K562 (cell line): ENCODE measurements around the gene LIPM. TPM values are rescaled to one million over a fixed set of nuclear protein-coding genes. Genes with fewer than 3 reads are reported as not detected.

Experiments used
- polyA plus RNA-seq, 8 experiments: library from polyadenylated mRNA; depleted of rRNA in 4 of 8; stranded (reverse) in 5 of 8; unstranded in 3 of 8; fragments of >200 nt; fragmentation: Nextera tagmentation in 2 of 8; fragmentation: Illumina TruSeq in 1 of 8; extraction: Ambion mirVana in 2 of 8; extraction: Trizol in 1 of 8; gene quantifications; 2 replicates each; pipeline versions ENCODE4 v1.2.1 to v1.2.3, GENCODE V29; 2011 to 2014; ENCODE audit warnings: inconsistent platforms in 1 of 8, missing spikeins in 1 of 8
- total RNA-seq, 7 experiments: library from RNA; depleted of rRNA in 6 of 7; stranded (reverse); fragments of >200 nt in 6 of 7; fragmentation: Illumina TruSeq in 2 of 7; extraction: Trizol in 2 of 7; gene quantifications; 2 replicates each; pipeline versions ENCODE4 v1.2.1 to v1.2.3, GENCODE V29; 2011 to 2021; ENCODE audit warnings: low replicate concordance in 1 of 7

Gene LIPM
- total and polyA plus RNA-seq, 9 of the 15 experiments (the other 6 are each of a cell fraction or from before 2014, with no cell fraction given), result not detected

Other genes with a start within 250 kb of the LIPM start
Only the 7 nearest of the 9 such genes appear.
- not detected in 2 replicates for gene LIPF, start 138.3 kb upstream of the LIPM start, total RNA-seq (2014; rRNA removed)
- not detected in 2 replicates for gene LIPF, start 138.3 kb upstream of the LIPM start, total RNA-seq (2014; rRNA removed; fragmentation: Illumina TruSeq; extraction: Trizol)
- gene LIPF, start 138.3 kb upstream of the LIPM start, total RNA-seq (2015; rRNA removed; fragmentation: Illumina TruSeq; extraction: Trizol), result not detected in 2 replicates
- not detected in 2 replicates for gene LIPF, start 138.3 kb upstream of the LIPM start, total RNA-seq (2021)
- not detected in 2 replicates for gene LIPF, start 138.3 kb upstream of the LIPM start, polyA plus RNA-seq (2011; rRNA removed)
- gene LIPF, start 138.3 kb upstream of the LIPM start, polyA plus RNA-seq (2014; fragmentation: Illumina TruSeq; extraction: Trizol), result not detected in 2 replicates
- gene LIPF, start 138.3 kb upstream of the LIPM start, polyA plus RNA-seq (2014; fragmentation: Nextera tagmentation; extraction: Ambion mirVana), result not detected
- gene LIPF, start 138.3 kb upstream of the LIPM start, polyA plus RNA-seq (2014; rRNA removed), result not detected in 2 replicates
- not detected in 2 replicates for gene LIPK, start 96.5 kb upstream of the LIPM start, total RNA-seq (2014; rRNA removed)
- not detected in 2 replicates for gene LIPK, start 96.5 kb upstream of the LIPM start, total RNA-seq (2014; rRNA removed; fragmentation: Illumina TruSeq; extraction: Trizol)
- not detected in 2 replicates for gene LIPK, start 96.5 kb upstream of the LIPM start, total RNA-seq (2015; rRNA removed; fragmentation: Illumina TruSeq; extraction: Trizol)
- gene LIPK, start 96.5 kb upstream of the LIPM start, total RNA-seq (2021), result not detected in 2 replicates
- gene LIPK, start 96.5 kb upstream of the LIPM start, polyA plus RNA-seq (2011; rRNA removed), result not detected in 2 replicates
- gene LIPK, start 96.5 kb upstream of the LIPM start, polyA plus RNA-seq (2014; fragmentation: Illumina TruSeq; extraction: Trizol), result not detected in 2 replicates
- not detected for gene LIPK, start 96.5 kb upstream of the LIPM start, polyA plus RNA-seq (2014; fragmentation: Nextera tagmentation; extraction: Ambion mirVana)
- gene LIPK, start 96.5 kb upstream of the LIPM start, polyA plus RNA-seq (2014; rRNA removed), result not detected in 2 replicates
- gene LIPN, start 42.7 kb upstream of the LIPM start, total RNA-seq (2014; rRNA removed), result not detected in 2 replicates
- gene LIPN, start 42.7 kb upstream of the LIPM start, total RNA-seq (2014; rRNA removed; fragmentation: Illumina TruSeq; extraction: Trizol), result not detected in 2 replicates
- not detected in 2 replicates for gene LIPN, start 42.7 kb upstream of the LIPM start, total RNA-seq (2015; rRNA removed; fragmentation: Illumina TruSeq; extraction: Trizol)
- not detected in 2 replicates for gene LIPN, start 42.7 kb upstream of the LIPM start, total RNA-seq (2021)
- gene LIPN, start 42.7 kb upstream of the LIPM start, polyA plus RNA-seq (2011; rRNA removed), result not detected in 2 replicates
- not detected in 2 replicates for gene LIPN, start 42.7 kb upstream of the LIPM start, polyA plus RNA-seq (2014; fragmentation: Illumina TruSeq; extraction: Trizol)
- gene LIPN, start 42.7 kb upstream of the LIPM start, polyA plus RNA-seq (2014; fragmentation: Nextera tagmentation; extraction: Ambion mirVana), result not detected
- gene LIPN, start 42.7 kb upstream of the LIPM start, polyA plus RNA-seq (2014; rRNA removed), result not detected in 2 replicates
- gene ANKRD22, start 49.1 kb downstream of the LIPM start, total RNA-seq (2014; rRNA removed), result not detected in 2 replicates
- not detected in 2 replicates for gene ANKRD22, start 49.1 kb downstream of the LIPM start, total RNA-seq (2014; rRNA removed; fragmentation: Illumina TruSeq; extraction: Trizol)
- gene ANKRD22, start 49.1 kb downstream of the LIPM start, total RNA-seq (2015; rRNA removed; fragmentation: Illumina TruSeq; extraction: Trizol), result not detected in 2 replicates
- not detected in 2 replicates for gene ANKRD22, start 49.1 kb downstream of the LIPM start, total RNA-seq (2021)
- gene ANKRD22, start 49.1 kb downstream of the LIPM start, polyA plus RNA-seq (2011; rRNA removed), result not detected in 2 replicates
- not detected in 2 replicates for gene ANKRD22, start 49.1 kb downstream of the LIPM start, polyA plus RNA-seq (2014; fragmentation: Illumina TruSeq; extraction: Trizol)
- gene ANKRD22, start 49.1 kb downstream of the LIPM start, polyA plus RNA-seq (2014; fragmentation: Nextera tagmentation; extraction: Ambion mirVana), result not detected
- gene ANKRD22, start 49.1 kb downstream of the LIPM start, polyA plus RNA-seq (2014; rRNA removed), result not detected in 2 replicates
- not detected in 2 replicates for gene STAMBPL1, start 77.5 kb downstream of the LIPM start, total RNA-seq (2014; rRNA removed)
- gene STAMBPL1, start 77.5 kb downstream of the LIPM start, total RNA-seq (2014; rRNA removed; fragmentation: Illumina TruSeq; extraction: Trizol), result not detected in 2 replicates
- gene STAMBPL1, start 77.5 kb downstream of the LIPM start, total RNA-seq (2015; rRNA removed; fragmentation: Illumina TruSeq; extraction: Trizol), result not detected in 2 replicates
- 0.09 and 0.25 TPM in 2 replicates for gene STAMBPL1, start 77.5 kb downstream of the LIPM start, total RNA-seq (2021)
- not detected in 2 replicates for gene STAMBPL1, start 77.5 kb downstream of the LIPM start, polyA plus RNA-seq (2011; rRNA removed)
- not detected in 2 replicates for gene STAMBPL1, start 77.5 kb downstream of the LIPM start, polyA plus RNA-seq (2014; fragmentation: Illumina TruSeq; extraction: Trizol)
- gene STAMBPL1, start 77.5 kb downstream of the LIPM start, polyA plus RNA-seq (2014; fragmentation: Nextera tagmentation; extraction: Ambion mirVana), result not detected
- 0.04 TPM in 1 of 2 replicates, not detected in the other for gene STAMBPL1, start 77.5 kb downstream of the LIPM start, polyA plus RNA-seq (2014; rRNA removed)
- gene ACTA2, start 150.0 kb downstream of the LIPM start, total RNA-seq (2014; rRNA removed), result 0.29 and 1.0 TPM in 2 replicates
- gene ACTA2, start 150.0 kb downstream of the LIPM start, total RNA-seq (2014; rRNA removed; fragmentation: Illumina TruSeq; extraction: Trizol), result 0.15 TPM in 1 of 2 replicates, not detected in the other
- gene ACTA2, start 150.0 kb downstream of the LIPM start, total RNA-seq (2015; rRNA removed; fragmentation: Illumina TruSeq; extraction: Trizol), result 0.22 and 0.30 TPM in 2 replicates
- 0.60 and 1.4 TPM in 2 replicates for gene ACTA2, start 150.0 kb downstream of the LIPM start, total RNA-seq (2021)
- gene ACTA2, start 150.0 kb downstream of the LIPM start, polyA plus RNA-seq (2011; rRNA removed), result not detected in 2 replicates
- 0.30 and 0.48 TPM in 2 replicates for gene ACTA2, start 150.0 kb downstream of the LIPM start, polyA plus RNA-seq (2014; fragmentation: Illumina TruSeq; extraction: Trizol)
- gene ACTA2, start 150.0 kb downstream of the LIPM start, polyA plus RNA-seq (2014; fragmentation: Nextera tagmentation; extraction: Ambion mirVana), result not detected
- gene ACTA2, start 150.0 kb downstream of the LIPM start, polyA plus RNA-seq (2014; rRNA removed), result 0.46 TPM in 1 of 2 replicates, not detected in the other
- 0.20 and 0.41 TPM in 2 replicates for gene FAS, start 188.1 kb downstream of the LIPM start, total RNA-seq (2014; rRNA removed)
- 0.62 and 0.64 TPM in 2 replicates for gene FAS, start 188.1 kb downstream of the LIPM start, total RNA-seq (2014; rRNA removed; fragmentation: Illumina TruSeq; extraction: Trizol)
- 0.11 and 0.29 TPM in 2 replicates for gene FAS, start 188.1 kb downstream of the LIPM start, total RNA-seq (2015; rRNA removed; fragmentation: Illumina TruSeq; extraction: Trizol)
- 0.36 and 0.55 TPM in 2 replicates for gene FAS, start 188.1 kb downstream of the LIPM start, total RNA-seq (2021)
- gene FAS, start 188.1 kb downstream of the LIPM start, polyA plus RNA-seq (2011; rRNA removed), result 0.08 and 0.11 TPM in 2 replicates
- 0.37 and 0.68 TPM in 2 replicates for gene FAS, start 188.1 kb downstream of the LIPM start, polyA plus RNA-seq (2014; fragmentation: Illumina TruSeq; extraction: Trizol)
- under 1 TPM; 0.10 to 0.34 TPM for gene FAS, start 188.1 kb downstream of the LIPM start, polyA plus RNA-seq (2014; fragmentation: Nextera tagmentation; extraction: Ambion mirVana)
- 0.56 TPM in 1 of 2 replicates, not detected in the other for gene FAS, start 188.1 kb downstream of the LIPM start, polyA plus RNA-seq (2014; rRNA removed)